Ovary (tissue), 10 donors: ENCODE data around the gene CDK7. TPM values are rescaled to one million over a fixed set of nuclear protein-coding genes. Genes with fewer than 3 reads are reported as not detected.

Experiments
- DNase-seq, 5 donors: peaks; one replicate each; pipeline ENCODE4 v3.0.0-alpha.2; 2019 to 2020
- H3K27ac ChIP-seq, 2 donors: fragments of 200-600 bp; one replicate each; pipeline versions ENCODE4 v1.5.1 to v1.8.0; 2019 to 2022
- H3K27me3 ChIP-seq: fragments of 200-600 bp; one replicate; pipeline ENCODE4 v1.8.0; 2022
- H3K36me3 ChIP-seq: fragments of 200-600 bp; sonication (generic); one replicate; pipeline ENCODE4 v1.5.1; 2019
- H3K4me1 ChIP-seq: one replicate; pipeline ENCODE4 v1.8.1; 2013; ENCODE audit warnings: mild to moderate bottlenecking, moderate library complexity; ENCODE audit not compliant: insufficient read depth
- H3K4me3 ChIP-seq: fragments of 200-600 bp; sonication (generic); one replicate; pipeline ENCODE4 v1.5.1; 2017
- H3K9me3 ChIP-seq, 2 donors: fragments of 200-600 bp in 1 of 2; sonication (generic) in 1 of 2; one replicate each; pipeline versions ENCODE4 v1.5.1 to v1.8.1; 2013 to 2019; ENCODE audit warnings: mild to moderate bottlenecking in 1 of 2, moderate library complexity in 1 of 2
- EP300 ChIP-seq: sonication (generic); formaldehyde crosslinking; IDR thresholded peaks from one replicate; pipeline ENCODE4 v1.6.1; 2017; ENCODE audit warnings: antibody characterized with exemption
- POLR2A ChIP-seq: fragments of 450-650 bp; IDR thresholded peaks from one replicate; pipeline ENCODE4 v1.6.1; 2017; ENCODE audit warnings: antibody characterized with exemption, mild to moderate bottlenecking, moderate library complexity
- WGBS, 3 donors: extraction: QIAGEN DNeasy Blood & Tissue Kit in 1 of 3; methylation state at CpG; one replicate each; pipeline versions ENCODE4 v1.1.5 to v1.1.7; 2013 to 2017; 5-methylcytosine and 5-hydroxymethylcytosine counted together
- intact Hi-C, 4 donors: fragments of 100-400 bp; cut with DNase I; formaldehyde crosslinking; loops; one replicate each; pipeline versions ENCODE4 v1.11.0 to v1.15.1; 2022 to 2023
- long read RNA-seq, 3 donors: library from polyadenylated mRNA in 2 of 3; unstranded in 2 of 3; transcript quantifications; one replicate each; pipeline ENCODE4 v2.0.0 and lab custom pipeline, GENCODE V29; 2021 to 2026
- polyA plus RNA-seq, 2 donors: library from polyadenylated mRNA; stranded (reverse); fragments of 200-250 nt in 1 of 2; fragments of 350-450 nt in 1 of 2; fragmentation: Illumina TruSeq in 1 of 2; extraction: RNeasy Lipid Tissue Mini Kit (QIAGEN cat#74804) in 1 of 2; gene quantifications; one replicate each; pipeline ENCODE4 v1.2.3, GENCODE V29; 2013 to 2014
- total RNA-seq, 7 donors: library from RNA; depleted of rRNA in 2 of 7; stranded (reverse); fragments of >200 nt in 2 of 7; fragmentation: NEBNext Ultra II Directional in 3 of 7; extraction: Animal tissue kit (Norgen Biotek cat#: 25700) in 3 of 7; gene quantifications; one replicate each; pipeline versions ENCODE4 v1.1.0 to v1.2.4, GENCODE V29; 2016 to 2023
- TF ChIP-seq, protein P1 (sequence below), 3 donors: fragments of 450-650 bp in 2 of 3; fragments of 200-600 bp in 1 of 3; IDR thresholded peaks; one replicate each; pipeline versions ENCODE4 v1.5.1 to v1.8.0; 2016 to 2022; ENCODE audit warnings: antibody characterized with exemption in 3 of 3, mild to moderate bottlenecking in 1 of 3
- donor health status: DM: no; HTN: no; CAD: no; lungs with moderate emphysema.
- donor health status: DM: no; HTN: no; CAD: no.
- donor health status: Bipolar disorder and iron deficiency.
- donor health status: DM: yes; HTN: yes; CAD: no.
- donor health status: DM: no; HTN: no; CAD: no.
- donor health status: DM: yes; HTN: yes; CAD: no.

The CDK7 gene
- total RNA-seq (10 to 100 TPM in 6 of 7 donors, 1 to 10 TPM in 1; 8.3 to 19.6 (median 14.4) TPM), polyA plus RNA-seq (10 to 100 TPM; 17.2 to 20.1 TPM)
- long read RNA-seq, donor 1, transcript CDK7-201 (12 exons, 1,439 nt) = major isoform, 26 of 35 reads
- long read RNA-seq, donor 1, partial matches to known transcripts = 0 of 35 reads
- long read RNA-seq, donor 1, other reads (novel, unspliced or antisense) = 6 of 35 reads
- long read RNA-seq, donor 2, transcript CDK7-202 (11 exons, 1,455 nt) = minor isoform, 5 of 41 reads
- long read RNA-seq, donor 2, transcript CDK7-201 (12 exons, 1,439 nt) = major isoform, 29 of 41 reads
- long read RNA-seq, donor 2, partial matches to known transcripts = 6 of 41 reads
- long read RNA-seq, donor 2, other reads (novel, unspliced or antisense) = 0 of 41 reads
- long read RNA-seq, donor 3, transcript CDK7-201 (12 exons, 1,439 nt) = major isoform, 15 of 19 reads
- long read RNA-seq, donor 3, partial matches to known transcripts = 0 of 19 reads
- long read RNA-seq, donor 3, other reads (novel, unspliced or antisense) = 3 of 19 reads

DNA sequence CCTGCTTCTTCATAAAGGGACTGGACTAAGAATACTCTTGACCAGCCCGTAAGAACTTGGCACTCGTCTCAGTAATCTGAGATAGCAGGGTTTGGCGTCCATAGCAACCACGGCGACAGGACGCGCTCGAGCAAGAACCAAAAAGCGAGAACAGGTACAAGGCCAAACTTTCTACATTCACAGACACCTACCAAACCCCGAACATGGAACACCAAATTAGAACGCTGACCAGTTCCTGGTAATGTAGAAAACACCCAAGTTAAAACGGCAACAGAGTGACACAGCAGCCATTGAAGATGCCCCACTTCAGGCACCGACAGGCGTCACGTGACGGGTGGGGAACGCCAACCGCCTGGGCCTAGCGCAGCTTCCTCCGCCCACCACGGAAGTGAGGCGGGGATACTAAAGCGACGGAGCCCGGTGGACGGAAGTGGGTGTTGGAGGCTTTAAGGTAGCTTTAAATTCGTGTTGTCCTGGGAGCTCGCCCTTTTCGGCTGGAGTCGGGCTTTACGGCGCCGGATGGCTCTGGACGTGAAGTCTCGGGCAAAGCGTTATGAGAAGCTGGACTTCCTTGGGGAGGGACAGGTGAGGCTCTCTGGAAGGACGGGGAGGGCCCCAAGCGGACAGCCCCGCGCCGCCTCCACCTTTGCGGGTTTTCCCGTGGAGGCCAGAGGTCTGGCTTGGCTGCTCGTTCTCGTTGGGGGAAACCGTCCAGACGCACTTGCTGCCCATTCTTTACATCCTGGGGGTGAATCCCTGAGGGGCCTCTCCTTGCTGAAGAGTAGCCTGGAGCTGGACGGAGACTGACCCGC lies at the start of gene CDK7:
TSS of gene CDK7 (plus strand) at position 430 of the 812 bp plus-strand sequence. CDS start at position 520, 90 bp downstream.
- peak within 1 kb of the TSS; percentile 72 for H3K4me3 ChIP-seq
- WGBS, 3 donors = 0 to 1% (median 0%) methylated on average over 48 to 49 of the region's 49 CpGs
- no peaks in the 10 kb centered on the region for H3K9me3 ChIP-seq
- intact Hi-C loops = no loop called here
- H3K27me3 ChIP-seq = no peaks in the 10 kb centered on the region
- peak; percentile 89 to 94 (median 90) for DNase-seq
- H3K4me1 ChIP-seq = peaks cover 6% of the 10 kb centered on the region
- H3K27ac ChIP-seq = peak within 1 kb of the TSS in 1 of 2 donors; percentile 66
- TF ChIP-seq, protein P1, sequence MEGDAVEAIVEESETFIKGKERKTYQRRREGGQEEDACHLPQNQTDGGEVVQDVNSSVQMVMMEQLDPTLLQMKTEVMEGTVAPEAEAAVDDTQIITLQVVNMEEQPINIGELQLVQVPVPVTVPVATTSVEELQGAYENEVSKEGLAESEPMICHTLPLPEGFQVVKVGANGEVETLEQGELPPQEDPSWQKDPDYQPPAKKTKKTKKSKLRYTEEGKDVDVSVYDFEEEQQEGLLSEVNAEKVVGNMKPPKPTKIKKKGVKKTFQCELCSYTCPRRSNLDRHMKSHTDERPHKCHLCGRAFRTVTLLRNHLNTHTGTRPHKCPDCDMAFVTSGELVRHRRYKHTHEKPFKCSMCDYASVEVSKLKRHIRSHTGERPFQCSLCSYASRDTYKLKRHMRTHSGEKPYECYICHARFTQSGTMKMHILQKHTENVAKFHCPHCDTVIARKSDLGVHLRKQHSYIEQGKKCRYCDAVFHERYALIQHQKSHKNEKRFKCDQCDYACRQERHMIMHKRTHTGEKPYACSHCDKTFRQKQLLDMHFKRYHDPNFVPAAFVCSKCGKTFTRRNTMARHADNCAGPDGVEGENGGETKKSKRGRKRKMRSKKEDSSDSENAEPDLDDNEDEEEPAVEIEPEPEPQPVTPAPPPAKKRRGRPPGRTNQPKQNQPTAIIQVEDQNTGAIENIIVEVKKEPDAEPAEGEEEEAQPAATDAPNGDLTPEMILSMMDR (IDR thresholded peaks at IDR 0.05) = no peak
- TF ChIP-seq POLR2A = no peak
- TF ChIP-seq EP300 = no peak
- H3K36me3 ChIP-seq = no peaks in the 10 kb centered on the region

DNA sequence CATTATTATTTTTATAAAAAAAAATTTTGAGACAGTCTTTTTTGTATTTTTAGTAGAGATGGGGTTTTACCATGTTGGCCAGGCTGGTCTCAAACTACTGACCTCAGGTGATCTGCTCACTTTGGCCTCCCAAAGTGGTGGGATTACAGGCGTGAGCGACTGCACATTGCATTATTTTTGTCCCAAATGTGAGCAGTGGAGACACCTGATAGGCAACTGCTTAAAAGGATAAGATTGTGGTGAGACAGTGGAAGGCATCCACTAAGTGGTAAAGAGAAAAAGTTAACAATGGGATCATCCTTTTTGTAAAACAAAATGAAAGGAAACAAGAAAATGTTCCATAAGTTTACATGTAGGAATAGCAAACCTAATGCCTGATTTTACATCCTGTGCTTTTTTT lies 47.3 kb upstream of the CDK7 start:
- 90 to 92% (median 92%) methylated on average over 2 of the region's 2 CpGs for WGBS, 3 donors
- no peak overlapping the region for H3K27ac ChIP-seq
- no peak for TF ChIP-seq EP300
- TF ChIP-seq, protein P1 (IDR thresholded peaks at IDR 0.05) = no peak
- no peak for TF ChIP-seq POLR2A
- no peak overlapping the region for H3K4me3 ChIP-seq
- peaks cover 3% of the 10 kb centered on the region for H3K4me1 ChIP-seq
- peaks cover 0 to 4% of the 10 kb centered on the region in 2 donors for H3K9me3 ChIP-seq
- intact Hi-C loops = no loop called here
- H3K36me3 ChIP-seq = no peaks in the 10 kb centered on the region
- DNase-seq = no peak
- H3K27me3 ChIP-seq = no peaks in the 10 kb centered on the region

DNA sequence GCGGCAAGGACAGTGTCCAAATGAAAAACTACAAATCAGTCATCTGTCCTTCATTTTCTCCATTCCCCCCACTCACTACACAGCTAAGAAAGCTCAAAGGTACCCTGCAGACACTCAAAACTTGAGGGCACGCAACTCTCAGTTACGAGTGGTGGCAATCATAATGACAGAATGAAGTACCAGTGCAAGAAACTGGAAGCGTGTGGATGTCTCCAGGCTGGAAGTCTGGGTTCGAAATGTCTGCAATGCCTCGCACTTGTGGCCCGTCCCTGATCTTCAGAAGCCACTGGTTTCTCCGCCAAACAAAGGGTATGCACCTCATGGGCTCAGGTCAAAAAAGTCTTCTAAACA lies 45.9 kb upstream of the CDK7 start:
- peaks cover 0 to 4% of the 10 kb centered on the region in 2 donors for H3K9me3 ChIP-seq
- intact Hi-C loops = no loop called here
- TF ChIP-seq POLR2A = no peak
- TF ChIP-seq, protein P1 (IDR thresholded peaks at IDR 0.05) = no peak
- TF ChIP-seq EP300 = no peak
- peak overlapping the region in 1 of 2 donors; percentile 50 for H3K27ac ChIP-seq
- peaks cover 3% of the 10 kb centered on the region for H3K4me1 ChIP-seq
- DNase-seq = no peak
- WGBS, 3 donors = 9 to 17% (median 9%) methylated on average over 8 of the region's 8 CpGs
- peak overlapping the region; percentile 64 for H3K4me3 ChIP-seq
- H3K36me3 ChIP-seq = no peaks in the 10 kb centered on the region
- H3K27me3 ChIP-seq = no peaks in the 10 kb centered on the region
